Measurements from ENCODE around the gene NCKIPSD.
A peak's percentile ranks its signal among the peaks of the same experiment; 100 is the strongest.

Gene NCKIPSD

DNA sequence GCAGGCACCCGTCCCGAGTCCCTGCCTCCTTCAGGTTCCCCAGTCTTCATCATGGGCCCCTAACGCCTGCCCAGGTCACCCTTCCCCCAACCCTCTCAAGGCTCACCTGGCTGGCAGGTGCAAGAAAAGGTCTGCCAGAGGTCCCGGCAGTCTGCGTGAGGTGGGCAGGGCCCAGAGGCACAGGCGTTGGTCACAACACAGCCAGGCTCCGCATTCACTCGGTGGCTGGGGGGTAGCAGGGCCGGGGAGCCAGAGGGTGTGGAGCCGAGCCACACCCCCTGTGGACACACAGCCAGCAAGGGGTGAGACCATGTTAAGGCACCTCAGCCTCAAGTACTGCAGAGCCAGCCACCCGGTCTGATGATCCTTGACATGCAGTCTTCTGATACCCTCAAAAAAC, 33.9 kb downstream of the NCKIPSD start:
- DNase-seq (ENCODE audit: low read depth in 3 of 3, low spot score in 1 of 3): no peak

DNA sequence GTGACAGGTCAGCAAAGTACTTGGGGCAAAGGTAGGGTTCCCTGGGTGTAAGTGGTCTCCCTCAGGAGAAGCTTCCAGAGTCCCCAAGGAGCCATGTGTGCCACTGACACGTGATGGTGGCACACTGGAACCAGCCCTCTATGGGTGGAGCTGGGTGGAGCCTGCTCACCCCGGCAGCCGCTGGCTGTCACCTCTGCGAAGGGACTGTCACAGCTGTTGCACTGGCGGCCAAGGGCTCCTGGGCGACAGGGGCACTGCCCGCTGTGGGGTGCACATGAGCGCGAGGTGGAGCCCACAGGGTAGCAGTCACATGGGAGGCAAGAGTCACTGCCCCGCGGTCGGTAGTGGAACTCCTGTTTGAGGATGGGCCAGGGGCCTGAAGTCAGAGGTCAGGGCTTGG, 35.0 kb downstream of the NCKIPSD start:
- DNase-seq (ENCODE audit: low read depth in 3 of 3, low spot score in 1 of 3): no peak

DNA sequence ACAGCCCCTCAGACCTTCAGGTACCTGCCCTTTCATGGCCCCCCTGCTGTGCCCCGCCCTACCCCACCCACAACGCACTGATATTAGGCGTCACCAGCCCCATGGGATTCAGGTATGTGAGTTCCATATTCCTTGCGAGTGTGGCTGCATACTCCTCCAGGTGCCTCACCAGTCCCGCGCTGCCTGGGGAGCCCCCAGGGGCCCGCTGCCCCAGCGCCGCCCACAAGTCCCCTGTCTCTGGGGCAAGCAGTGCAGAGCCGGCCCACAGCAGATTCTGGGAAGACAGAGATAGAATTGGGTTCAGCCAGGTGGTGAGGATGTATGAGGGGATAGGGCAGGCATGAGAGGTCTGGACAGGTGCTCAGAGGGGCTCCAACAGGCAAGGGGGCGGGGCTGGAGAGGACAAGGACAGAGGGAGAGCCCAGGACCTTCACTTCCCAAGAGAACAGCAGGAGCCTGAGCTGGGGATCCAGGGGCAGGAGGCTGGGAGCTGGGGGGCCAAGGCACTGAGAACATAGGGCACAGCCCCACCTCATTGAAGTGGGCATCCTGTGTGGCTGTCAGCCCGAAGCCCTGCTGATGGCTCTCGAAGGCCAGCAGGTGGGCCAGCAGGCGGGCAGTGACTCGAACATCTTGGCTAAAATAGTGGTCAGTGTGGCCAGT, 37.4 kb downstream of the NCKIPSD start:
- DNase-seq (ENCODE audit: low read depth in 3 of 3, low spot score in 1 of 3): no peak

DNA sequence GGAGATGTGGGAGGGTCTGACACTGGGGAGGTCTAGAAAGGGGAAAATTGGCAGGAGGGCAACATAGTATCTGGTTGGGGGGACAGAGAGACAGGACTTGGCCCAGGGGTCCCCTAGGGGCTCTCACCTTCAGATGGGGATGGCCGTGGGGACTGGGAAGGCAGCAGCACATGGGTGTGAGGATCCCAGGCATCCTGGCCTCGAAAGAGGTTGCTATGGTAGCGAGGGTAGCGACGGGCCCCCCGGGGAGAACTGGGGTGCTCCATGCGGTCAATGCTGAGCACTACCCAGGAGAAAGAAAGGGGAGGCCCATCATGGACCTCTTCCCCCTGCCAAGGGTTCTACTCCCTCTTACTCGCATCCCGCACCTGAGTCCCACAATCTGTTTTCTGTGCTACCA, 38.0 kb downstream of the NCKIPSD start:
- no peak for DNase-seq (ENCODE audit: low read depth in 3 of 3, low spot score in 1 of 3)

DNA sequence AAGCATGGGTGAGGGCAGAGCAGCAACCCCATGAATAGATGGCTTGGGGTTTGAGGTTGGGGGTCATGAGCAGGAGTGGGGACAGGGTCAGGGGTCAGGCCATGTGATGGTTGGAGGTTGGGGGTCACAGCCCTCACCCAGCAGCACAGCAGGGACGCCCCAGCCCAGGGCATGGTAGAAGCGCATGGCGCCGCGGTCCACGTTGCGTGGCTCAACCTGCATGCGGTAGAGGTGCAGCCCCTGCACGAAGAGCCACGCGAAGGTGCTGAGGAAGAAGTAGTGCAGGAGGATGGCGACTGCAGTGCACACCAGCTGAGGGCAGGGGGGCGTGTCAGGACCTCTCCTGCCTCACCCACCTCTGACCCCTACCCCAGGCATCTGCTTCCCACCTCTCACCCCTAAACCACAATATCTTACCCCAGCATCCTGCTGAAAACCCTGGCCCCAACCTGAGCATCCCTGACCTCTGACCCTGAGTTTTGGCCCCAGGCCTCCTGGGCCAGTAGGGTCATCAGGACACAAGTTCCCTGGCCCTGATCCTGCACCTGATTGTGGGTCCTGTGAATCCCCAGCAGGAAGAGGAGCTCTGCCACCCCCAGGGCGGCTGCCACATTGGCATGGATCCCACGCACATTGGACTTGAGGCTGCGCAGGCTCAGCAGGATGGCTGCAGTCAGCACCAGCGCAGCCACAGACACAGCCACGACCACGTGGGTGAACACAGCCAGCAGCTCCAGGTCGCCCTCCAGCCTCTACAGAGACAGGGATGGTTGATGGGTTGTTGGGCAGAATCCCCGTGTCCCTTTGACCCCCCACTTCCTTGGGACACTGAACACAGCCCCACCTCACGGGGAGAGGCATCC, 40.6 kb downstream of the NCKIPSD start:
- DNase-seq (ENCODE audit: low read depth in 3 of 3, low spot score in 1 of 3): no peak

DNA sequence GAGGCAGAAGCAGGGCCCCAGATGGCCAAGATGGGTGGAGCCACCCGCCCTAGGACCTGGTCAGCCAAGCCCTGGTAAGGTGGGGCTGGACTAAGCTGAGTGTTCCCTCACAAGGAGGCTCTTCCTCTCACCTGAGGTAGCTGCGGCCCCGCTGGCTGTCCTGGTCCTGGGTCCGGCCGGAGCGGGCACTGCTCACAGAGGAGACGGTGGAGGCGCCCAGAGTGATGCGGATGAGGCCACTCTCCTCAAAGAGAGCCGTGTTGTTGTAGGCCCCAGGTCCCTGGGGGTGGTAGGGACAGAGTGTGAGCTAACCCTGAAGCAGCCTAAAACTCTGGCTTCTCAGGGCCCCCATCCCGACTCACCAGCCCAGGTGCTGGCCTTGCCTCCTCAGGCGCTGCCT, 43.1 kb downstream of the NCKIPSD start:
- no peak for DNase-seq (ENCODE audit: low read depth in 3 of 3, low spot score in 1 of 3)

DNA sequence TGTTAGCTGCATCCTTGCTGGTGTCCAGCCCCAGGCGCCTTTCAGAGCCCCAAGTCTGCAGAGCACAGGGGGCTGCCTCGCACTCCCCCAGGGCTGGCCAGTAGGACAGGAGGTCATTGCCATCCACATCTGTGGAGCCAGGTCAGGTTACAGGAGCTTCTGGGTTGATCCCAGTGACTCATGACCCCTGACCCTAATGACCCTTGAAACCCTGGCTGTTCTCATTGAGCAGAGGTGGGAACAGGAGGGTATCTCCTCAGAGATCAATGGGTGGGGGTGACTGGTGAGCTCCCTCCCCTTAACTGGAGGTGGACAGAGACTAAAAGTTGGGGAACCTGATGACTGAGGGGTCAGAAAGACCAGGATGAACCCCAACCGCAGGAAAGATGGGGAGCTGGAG, 44.3 kb downstream of the NCKIPSD start:
- DNase-seq (ENCODE audit: low read depth in 3 of 3, low spot score in 1 of 3): no peak

DNA sequence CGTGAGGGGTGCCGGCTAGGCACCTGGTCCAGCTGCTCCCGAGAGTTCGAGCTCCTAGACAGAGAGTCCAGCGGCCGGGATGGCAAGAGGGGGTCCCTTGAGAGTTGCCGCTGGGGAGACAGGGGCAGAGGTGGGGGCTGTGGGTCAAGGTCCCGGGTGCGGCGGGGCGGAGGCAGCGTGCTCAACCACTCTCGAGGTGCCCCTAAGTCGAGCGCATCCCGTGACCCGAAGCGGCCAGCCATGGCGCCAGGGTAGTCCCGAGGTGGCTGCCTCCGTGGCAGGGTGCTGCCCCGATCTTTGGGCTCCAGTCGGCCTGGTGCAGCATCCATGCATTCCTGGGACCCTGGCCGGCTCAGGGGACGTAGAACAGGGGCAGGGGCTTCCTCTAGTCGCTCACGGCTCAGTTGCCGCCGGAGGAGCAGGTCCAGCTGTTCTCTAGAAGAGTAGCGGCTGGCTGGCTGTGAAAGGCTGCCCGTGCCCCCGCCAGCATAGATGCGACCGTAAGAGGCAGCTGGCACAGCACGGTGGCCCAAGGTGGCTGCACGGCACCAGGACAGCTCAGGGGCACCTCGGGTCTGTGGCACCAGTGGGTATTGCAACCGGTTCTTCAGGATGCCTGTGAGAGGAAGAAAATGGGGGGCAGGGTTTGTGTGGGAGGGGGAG, 45.6 kb downstream of the NCKIPSD start:
- DNase-seq (ENCODE audit: low read depth in 3 of 3, low spot score in 1 of 3): no peak

DNA sequence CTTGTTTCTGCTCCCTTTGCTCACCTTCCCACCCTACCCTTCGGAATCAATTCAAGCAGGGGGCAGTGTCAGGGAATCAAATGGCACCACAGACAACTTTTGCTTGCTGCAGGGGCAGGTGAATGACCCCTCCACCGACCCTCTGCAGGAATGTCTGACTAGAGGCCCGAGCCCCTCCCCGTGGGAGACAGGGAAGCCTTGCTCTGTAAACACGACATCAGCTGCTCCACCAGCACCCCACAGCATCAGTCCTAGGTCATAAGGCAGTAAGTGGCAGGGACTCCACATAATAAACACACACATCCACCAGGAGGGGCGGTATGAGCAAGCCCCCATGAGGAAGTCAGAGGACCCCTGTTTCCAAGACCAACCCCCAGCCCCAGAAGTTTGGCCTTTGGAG, 48.4 kb downstream of the NCKIPSD start:
- DNase-seq (ENCODE audit: low read depth in 3 of 3, low spot score in 1 of 3): no peak

DNA sequence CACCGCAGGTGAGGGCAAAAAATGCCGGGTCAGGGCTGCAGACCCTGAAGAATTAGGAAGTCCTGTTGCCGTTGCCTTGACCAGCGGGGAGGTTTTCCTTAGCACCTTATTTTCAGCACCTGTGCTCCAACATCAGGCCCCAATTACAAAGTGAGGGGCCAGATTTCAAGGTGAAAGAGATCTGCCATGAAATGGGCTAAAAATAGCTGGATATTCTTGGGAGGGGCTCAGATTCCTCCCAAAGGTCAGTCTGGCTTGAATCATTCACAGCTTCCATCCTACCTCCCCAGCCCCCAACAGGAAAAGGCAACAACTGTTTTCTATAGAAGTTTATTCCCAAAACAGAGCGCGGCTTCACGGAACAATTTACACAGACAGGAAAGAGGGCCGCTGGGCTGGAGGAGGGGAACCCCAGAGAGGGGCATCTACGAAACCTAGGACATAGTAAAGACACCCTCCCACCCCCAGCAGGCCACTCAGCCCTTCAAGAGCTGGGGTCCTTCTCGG, 49.5 kb downstream of the NCKIPSD start:
- DNase-seq (ENCODE audit: low read depth in 3 of 3, low spot score in 1 of 3): no peak

DNA sequence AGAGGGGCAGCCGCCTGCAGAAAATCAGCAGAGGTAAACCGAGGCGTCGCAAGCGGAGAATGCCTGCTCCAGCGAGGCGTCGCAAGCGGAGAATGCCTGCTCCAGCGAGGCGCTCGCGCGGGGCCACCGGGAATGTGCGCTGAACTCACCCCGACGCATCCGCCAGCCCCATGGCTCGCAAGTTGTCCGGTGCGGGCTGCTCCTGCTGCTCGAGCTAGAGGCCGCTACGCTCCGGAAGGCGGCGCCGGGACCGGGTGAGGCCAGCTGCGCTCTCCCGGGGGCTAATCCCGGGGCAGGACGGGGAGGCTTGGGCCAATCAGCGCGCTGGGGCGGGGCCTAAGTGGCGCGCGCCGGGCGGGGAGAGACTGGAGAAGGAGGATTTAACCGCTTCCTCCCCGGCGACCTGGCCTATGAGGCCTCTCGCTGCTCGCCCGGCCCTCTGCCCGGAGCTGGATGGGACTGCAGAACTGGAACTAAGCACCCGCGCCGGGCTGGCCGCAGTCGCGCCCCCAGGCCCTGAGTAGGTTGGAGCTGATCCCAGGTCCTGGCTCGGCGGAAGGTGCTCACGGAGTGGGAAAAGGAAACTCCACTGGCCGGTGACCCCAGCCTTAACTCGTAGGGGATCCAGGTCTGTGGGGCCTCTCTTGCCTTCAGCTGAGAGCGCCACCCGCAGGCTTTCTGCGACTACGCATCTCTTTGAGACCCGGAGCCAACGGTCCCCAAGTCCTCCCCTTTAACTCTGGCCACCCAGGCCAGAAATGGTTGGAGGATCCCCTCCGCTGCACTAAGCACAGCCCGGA, 50.3 kb downstream of the NCKIPSD start, which contains the start of gene SLC26A6:
SLC26A6 (minus strand) TSS at position 240 of the 800 bp plus-strand sequence; CDS start at position 172, 68 bp downstream.
- peak; percentile 72 to 90 (median 81) for DNase-seq (ENCODE audit: low read depth in 3 of 3, low spot score in 1 of 3)

DNA sequence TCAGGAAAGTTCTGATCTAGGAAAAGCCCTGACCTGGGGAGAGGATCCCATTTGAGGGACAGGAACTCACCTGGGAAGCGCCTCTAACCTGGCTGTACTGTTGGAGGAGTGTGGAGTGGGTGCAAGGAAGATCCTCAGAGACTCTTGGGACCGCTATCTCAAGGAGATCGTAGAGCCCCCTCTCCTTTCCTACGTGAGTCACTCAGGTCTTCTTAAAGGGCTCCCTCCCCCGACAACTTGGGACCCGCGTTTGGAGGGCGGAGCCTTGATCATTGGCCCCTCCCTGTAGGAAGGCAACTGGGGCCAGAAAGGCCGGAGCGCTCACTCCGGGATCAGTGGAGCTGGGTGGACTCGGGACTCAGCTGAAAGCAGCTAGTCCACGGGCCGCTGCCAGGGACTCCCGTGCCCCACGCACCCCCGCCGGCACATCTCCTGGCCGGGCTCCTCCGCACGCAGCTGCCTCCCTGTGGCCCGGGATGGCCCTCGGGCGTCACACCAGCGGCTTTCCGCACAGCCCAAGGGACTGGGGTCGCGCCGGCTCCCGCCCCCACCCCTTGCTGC, 51.0 kb downstream of the NCKIPSD start:
- peak in 1 of 3 donors; percentile 38 for DNase-seq (ENCODE audit: low read depth in 3 of 3, low spot score in 1 of 3)

DNA sequence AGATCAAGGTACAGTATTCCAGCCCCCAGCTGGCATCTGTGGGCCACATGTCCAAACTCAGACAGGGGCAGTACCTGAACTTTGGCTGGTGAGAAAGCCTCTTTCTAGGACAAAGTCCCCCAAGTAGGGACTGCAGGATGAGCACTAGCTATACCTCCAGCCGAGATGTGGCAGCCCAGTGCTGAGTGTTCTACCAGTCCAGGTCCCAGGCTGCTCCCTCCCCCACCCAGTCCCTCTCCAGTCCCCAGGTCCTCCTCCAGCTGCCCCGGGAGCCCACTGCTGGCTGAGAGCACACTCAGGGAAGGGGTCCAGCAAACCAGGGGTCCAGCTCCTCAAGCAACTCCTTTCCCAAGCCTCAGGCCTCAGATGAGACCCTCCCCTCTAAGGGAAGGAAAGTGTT, 52.0 kb downstream of the NCKIPSD start:
- DNase-seq (ENCODE audit: low read depth in 3 of 3, low spot score in 1 of 3): no peak

DNA sequence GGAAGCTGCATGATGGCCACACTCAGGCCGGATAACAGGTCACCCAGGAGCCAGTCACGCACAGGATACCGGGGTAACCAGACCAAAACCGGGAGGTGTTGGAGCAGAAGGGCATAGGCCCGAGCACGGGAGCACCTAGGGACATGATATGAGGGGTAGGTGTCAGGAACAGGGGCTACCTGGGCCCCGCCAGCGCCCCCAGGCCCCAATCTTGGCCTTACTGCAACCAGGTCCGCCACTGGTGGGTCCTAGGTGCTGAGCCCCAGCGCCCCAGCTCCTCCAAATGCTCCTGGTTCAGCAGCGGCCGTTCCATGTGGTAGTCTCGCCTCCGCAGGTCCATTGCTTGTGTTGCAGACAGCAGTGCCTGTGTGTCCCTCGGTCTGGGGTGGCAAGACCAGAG, 52.5 kb downstream of the NCKIPSD start:
- DNase-seq (ENCODE audit: low read depth in 3 of 3, low spot score in 1 of 3): no peak

DNA sequence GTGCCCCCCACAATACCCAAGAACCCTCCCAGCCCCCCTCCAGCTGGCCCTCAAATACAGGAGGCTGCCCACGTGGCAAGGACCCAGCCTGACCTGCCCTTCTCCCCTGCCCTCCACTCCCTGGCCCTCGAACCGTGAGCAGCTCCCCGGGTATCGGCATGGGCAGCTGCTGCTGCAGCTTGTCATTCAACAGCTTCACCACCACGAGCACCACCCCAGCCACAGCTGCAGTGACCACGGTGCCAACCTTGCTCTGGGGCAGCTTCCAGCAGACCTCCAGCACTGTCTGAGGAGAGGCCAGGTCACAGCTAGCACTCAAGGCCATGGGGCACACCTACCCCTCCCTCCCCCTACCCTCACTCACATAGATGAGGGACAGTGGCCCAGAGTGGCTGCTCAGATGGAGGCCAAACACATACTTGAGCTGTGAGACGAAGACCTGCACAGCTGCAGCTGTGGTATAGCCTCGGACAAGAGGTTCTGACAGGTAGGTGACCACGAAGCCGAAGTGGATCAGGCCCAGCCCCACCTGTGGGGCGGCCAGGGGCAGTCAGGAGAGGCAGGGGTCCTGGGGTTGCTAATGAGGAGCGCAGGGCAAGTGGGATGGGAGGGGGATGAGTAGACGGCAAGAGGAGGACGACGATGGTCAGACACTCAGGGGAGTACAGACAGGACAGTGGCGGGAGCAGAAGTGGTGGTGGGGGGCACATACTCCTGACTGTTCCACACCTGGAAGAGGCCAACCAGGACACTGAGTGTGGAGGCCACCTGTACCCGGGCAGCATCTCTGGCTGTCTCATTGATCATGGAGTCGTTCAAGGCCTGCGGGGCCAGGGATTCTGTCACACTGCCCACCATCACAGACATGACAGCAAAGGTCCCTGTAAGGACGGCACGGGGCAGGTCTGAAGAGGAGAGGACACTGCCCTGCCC, 53.9 kb downstream of the NCKIPSD start:
- no peak for DNase-seq (ENCODE audit: low read depth in 3 of 3, low spot score in 1 of 3)

DNA sequence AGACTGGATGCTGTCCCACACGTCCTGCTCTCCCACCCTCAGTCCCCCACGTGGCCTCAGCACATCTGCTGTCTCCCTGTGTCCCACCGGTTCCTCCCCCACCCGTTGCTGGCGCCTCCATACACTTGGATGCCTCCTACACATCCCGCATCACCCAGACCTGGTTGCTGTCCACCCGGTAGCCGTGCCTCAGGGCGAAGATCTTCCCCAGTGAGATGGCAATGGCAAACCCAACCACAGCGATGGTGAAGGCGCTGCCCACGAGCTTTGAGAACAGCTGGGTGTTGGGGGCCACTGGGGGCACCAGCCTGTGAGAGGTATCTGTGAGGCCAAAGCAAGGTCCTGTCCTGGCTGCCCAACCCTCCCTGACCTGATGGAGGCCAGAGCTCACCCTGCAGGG, 54.9 kb downstream of the NCKIPSD start:
- DNase-seq (ENCODE audit: low read depth in 3 of 3, low spot score in 1 of 3): no peak

DNA sequence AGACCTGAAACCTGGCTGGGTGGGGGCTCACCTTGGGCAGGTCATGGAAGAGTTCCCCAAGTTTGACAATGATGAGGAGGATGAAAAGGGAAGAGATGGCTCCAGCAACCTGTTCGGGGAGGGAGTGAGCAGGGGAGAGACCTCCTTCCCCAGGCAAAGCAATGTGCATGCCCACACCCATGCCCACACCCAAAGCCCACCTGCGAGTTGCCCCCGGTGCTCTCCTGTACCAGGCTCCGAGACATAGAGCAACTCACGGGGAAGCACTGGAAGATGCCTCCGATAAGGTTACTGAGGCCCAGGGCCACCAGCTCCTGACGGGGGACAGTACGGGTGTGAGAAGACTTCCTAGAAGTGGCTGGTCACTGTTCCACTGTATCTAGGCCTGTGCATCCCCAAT, 55.3 kb downstream of the NCKIPSD start:
- DNase-seq (ENCODE audit: low read depth in 3 of 3, low spot score in 1 of 3): no peak

DNA sequence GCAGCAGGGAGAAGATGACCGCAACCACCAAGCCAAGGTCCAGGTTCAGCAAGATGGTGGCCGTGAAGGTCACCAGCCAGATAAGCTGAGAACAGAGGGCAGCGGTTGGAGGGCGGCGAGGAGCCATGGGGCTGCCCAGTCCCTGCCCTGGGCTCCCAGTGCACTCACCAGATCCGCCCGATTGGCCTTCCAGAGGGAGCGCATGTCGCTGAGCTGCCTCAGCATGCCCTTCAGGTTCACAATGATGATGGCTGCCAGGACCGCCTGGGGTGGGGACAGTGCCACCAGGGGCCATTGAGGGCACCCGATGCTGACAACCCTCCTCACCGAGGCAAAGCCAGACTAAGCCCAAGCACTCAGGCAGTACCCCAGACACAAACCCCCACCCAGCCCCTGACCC, 55.8 kb downstream of the NCKIPSD start:
- DNase-seq (ENCODE audit: low read depth in 3 of 3, low spot score in 1 of 3): no peak

DNA sequence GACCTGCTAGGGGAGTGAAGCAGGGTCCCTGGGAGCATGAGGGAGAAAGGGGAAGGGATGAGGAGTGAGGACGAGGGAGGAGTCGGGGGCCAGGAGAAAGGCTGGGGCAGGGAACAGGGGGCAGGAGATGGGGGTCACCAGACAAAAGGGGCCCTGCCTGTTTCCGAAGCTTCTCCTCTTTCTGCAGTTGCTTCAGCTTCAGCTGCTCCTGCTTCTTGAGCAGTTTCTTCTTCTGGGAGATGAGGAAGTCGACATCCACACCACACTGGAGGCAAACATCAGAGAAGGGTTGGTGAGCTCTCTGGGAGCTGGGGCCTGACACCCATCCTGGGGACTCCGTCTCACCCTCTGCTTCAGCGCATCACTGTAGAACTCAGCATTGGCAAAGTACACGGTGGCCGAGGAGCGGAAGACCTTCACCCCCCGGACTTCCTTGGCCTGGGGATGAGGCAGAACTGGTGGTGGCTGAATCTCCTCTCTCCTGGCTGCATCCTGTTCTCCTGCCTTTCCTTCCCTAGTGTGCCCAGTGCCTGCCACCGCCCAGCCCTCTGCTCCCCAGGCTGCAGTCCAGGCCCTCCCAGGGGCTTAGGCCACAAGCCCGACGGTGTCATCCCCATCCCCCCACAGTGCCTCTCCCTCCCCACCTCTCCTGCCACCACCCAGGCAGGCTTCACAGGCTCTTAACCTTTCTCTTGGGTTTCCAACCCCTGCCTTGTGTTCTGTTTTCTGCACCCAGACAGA, 57.3 kb downstream of the NCKIPSD start:
- no peak for DNase-seq (ENCODE audit: low read depth in 3 of 3, low spot score in 1 of 3)
